Measurements from ENCODE around the gene MAGEC2.

The MAGEC2 gene, protein sequence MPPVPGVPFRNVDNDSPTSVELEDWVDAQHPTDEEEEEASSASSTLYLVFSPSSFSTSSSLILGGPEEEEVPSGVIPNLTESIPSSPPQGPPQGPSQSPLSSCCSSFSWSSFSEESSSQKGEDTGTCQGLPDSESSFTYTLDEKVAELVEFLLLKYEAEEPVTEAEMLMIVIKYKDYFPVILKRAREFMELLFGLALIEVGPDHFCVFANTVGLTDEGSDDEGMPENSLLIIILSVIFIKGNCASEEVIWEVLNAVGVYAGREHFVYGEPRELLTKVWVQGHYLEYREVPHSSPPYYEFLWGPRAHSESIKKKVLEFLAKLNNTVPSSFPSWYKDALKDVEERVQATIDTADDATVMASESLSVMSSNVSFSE

DNA sequence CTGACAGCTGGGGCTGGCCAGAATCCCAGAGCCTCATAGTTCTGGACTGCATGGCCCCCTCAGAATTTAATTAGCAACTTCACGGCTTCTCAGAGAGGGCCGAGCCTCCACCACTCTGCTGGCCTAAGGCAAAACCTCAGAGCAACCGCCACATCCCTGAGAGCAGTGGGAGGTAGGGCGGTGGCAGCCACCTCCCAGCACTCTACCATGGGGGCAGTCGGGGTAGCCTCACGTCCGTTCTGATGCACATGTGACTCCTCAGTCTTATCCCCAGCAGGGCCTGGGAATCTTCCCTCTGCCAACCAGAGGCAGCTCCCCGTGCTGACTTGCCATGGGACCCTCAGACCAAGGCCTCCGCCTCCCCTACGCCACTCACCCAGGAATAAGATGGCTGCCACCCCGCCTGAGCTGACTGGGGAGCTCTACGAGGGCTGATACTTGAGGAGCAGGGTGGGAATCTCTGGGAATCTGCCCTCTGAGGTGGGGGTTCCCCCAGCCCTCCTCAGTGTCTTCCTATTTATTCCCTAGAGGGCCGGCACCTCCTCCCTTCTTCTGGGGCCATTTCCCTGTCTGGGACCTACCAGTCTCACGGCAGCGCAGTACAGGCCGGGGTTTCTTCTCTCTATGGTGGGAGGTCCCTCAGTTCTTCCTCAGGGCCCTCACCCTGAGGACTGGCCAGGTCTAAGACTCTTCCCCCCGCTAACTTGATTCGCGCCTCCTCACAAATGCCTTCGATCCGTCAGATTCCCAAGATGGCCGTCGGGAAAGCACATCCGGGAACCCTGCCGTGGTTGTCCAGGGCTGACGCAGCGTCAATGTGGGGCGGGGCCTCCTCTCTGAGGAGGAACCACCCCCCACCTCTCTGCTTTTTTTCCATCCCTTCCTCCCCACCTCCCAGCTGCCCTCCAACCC is at the start of gene MAGEC2:
MAGEC2 (minus strand) TSS at position 769 of the 912 bp plus-strand sequence. CDS start 1,303 bp downstream, outside the sequence.
- DNase-seq: no peak

DNA sequence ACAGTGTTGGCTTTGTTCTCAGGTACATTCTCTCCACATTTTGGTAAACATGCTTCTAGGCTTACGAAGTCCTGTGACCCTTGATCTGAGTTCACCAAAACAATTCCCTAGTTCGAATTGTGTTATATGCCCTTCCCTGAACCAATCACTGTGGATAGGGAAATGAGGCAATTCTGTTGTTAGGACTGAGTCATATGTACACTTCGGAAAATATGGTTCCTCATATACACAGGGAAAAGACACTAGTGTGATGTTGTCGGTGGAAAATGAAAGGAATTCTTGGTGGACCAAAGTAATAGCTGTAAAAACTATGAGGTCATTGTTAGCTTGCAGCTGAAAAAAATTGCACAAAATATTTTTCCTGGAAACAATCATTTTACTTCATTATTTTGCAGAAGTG is 46.6 kb upstream of the MAGEC2 start:
- no peak for DNase-seq

DNA sequence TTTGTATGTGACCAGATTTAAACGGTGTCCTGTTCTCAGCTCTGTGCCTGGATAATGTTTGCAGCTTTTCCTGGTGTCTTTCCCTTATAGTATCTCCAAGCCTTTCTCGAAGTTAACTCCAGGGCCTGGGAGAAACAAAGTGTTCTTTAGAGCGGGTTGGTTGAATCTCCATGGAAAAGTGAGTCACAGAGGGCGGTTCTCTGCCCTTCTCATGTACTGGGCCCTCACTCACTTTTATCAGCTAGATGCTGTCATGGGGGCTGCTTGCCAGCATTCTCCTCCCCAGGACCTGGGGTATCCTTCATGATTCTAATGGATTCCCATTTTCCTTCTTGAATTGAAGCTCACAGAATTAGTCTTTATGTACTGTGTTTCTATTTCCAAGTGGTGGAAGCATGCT is 46.1 kb upstream of the MAGEC2 start:
- DNase-seq: no peak

DNA sequence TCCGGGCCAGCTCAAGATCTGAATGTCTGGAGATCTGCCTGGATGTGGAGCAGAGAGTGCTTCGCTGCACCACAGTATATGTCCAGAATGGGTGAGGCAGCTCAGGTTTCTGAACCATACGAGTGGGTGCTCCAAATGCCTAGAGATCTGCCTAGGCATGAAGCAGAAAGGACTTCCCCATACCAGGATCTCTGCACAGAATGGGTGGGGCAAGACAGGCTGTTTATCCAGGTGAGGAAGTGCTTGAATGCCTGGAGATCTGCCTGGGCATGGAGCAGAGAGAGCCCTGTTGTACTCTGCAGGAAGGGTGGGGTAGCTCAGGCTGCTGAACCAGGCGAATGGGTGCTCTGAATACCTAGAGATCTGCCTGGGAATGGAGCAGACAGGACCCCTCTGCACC is 45.4 kb upstream of the MAGEC2 start:
- no peak for DNase-seq

DNA sequence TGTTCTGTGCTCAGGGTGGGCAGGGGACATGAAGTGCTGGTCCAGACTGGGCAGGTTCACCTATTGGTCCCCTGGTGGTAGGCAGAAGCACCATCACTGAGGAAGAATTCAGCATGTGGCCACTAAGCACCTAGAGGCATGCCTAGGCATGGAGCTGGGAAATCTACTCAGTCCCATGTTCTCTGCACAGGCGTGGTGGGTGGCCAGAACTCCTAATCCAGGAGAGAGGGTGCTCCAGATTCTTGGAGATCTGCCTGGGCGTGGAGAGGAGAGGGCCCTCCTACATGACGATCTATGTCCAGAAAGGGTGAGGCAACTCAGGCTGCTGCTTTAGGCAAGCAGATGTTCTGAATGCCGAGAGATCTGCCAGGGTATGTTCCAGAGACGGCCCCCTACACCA is 44.6 kb upstream of the MAGEC2 start:
- no peak for DNase-seq

DNA sequence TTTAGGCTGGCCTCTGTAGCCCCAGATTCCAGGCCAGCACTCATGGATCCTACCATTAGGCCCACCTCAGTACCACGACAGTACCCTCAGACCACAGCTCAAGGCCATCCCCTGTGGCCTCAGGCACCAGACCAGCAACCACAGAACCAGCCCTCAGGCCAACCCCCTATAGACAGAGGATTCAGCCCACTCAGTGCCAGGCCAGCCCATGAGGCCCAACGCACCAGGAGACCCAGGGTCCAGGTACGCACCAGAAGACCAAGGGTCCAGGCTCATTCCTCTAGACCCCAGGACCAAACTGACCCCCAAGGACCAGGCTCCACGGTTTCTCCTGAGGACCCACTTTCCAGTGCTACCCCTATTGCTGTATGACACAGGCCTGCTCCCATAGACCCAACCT is 39.5 kb upstream of the MAGEC2 start:
- DNase-seq: no peak

DNA sequence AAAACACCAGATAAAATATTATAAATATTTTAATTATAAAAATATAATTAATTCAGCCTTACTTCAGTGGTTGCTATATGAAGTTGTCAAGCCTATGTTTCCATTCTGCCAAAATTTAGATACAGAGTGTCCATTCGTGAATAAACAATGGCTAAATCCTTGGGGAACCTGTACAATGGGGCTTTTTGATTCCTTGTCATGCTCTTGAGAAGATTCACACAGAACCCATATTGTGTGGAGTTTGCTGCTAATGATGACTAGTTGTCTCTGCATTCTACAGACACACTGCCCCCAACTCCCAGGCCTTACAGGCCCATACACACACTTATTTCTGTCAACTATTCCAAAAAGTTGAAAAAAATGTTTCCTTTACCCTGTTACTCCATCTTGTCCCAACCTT is 33.4 kb upstream of the MAGEC2 start:
- DNase-seq: no peak

DNA sequence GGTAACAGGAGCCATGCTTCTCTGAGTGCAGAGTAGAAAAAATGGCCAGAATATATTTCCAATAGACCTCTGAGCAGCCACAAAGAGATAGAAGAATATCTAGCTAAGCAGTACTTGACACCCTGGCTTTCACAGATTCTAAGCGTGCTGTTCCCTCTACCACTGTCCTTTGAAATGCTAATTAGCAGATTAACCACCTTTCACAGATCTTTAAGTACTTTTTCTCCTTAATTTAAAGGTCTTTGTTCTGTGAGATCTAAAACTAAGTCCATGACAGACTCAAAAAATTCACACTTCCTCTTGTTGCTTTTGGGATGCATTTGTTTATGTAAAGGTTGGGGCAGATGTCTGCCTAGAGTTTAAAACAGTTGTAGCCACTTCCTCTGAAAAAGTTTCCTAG is 28.3 kb upstream of the MAGEC2 start:
- DNase-seq: no peak

DNA sequence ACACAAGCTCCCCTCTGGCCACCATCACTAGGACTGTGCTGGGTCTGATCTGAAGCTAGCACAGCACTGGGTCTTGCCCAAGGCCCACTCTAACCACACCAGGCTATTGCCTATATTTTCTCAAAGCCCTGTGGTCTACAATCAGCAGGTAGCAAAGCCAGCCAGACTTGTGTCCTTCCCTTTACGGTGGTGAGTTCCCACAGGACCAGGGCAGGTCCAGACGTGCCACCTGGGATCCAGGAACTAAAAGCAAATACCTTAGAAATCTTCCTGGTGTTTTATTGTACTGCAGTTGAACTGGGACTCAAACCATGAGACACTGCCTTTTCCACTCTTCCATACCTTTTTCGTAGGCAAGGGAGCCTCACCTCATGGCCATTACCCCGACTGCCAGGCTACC is 9.0 kb upstream of the MAGEC2 start:
- DNase-seq: no peak

DNA sequence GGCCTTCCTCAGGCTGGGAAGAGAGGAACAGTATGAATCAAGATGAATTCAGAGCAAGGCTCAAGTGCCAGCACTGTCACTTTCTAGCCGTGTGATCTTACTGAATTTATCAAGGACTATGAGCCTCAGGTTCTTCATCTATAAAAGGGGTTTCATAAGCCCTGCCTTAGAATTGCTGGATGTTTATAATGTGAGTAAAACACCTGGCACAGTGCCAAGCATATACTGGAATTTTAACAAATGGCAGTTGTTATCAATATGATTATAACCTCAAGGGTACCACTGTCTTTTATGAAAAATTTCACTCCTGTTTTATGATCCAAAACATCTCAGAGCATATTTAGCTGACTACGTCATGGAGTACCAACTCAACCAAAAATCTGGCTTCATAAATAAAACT is 4.0 kb downstream of the MAGEC2 start:
- DNase-seq: no peak

DNA sequence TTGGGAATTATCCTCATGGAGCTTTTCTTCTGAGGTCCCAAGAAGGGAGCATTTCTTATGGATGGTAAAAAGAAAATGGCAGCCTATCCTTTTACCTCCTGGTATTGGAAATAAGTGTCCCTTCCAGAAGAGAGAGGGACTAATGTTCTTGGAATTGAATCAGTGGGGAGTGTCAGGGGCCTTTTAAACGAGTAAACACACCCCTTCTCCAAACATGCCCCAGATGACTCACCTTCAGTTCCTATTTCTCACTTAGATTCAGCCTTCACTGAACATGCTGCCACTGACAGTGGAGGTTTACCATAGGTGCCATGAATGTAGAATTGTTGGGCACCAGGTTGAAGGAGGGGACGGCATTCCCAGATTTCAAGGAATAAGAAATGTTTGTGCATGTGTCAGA is 19.0 kb downstream of the MAGEC2 start:
- DNase-seq: no peak

DNA sequence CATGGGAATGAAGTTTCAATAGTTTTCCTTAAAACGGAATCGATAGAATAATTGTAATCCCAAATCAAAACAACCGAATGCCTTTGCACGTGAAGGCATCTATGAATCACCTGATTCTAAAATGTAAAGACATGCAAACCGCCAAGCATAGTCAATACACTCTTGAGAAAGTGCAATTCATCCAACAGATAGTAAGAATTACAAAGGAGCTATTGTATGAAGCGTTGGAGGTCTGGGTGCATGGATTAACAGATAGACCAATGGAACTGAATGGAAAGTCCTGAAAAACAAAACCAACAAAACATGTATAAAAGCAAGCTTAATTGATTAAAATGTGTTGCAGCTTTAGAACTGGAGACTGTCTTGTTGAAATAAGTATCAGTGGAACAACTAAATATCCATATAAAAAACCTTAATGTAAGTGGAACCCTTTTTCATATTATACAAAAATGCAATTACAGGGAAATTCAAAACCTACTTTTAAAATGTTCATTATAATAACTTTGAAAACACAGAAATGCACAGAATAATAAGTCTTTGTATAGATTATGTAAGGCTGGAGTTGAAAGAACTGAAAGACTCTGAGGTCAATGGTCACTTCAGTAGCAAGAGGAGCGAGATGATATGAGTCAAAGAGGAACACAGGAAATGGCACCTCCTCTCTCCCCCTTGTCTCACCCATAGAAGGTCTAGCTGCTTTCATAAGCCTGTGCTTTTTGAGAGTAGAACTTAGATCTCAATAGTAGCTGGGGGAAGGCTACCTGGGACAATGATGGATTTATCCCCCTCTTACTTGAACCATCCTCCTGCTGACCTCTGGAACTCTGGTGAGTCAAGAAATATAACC is 20.1 kb downstream of the MAGEC2 start:
- DNase-seq: no peak

DNA sequence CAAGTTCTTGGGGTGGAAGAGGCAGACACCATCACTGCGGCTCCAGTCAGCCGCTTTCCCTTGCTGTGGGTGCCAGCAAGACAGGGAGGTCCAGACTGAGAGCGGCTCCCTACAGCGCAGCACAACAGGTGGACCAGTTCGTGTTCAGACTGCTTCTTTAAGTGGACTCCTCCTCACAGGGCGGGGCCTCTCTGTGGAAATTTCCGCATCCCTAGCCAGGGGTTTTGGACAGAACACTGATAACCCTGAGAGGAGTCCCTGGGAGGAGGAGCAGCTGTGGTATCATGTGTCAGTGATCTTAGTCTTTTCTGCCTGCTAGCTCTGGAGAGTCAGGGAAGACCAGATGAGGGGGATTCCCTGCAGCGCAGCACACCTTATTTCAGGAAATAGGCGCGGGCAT is 48.5 kb downstream of the MAGEC2 start:
- DNase-seq: no peak

All from stimulated activated naive CD4-positive, alpha-beta T cell (primary cell).